Stimulated activated CD4-positive, alpha-beta T cell treated with anti-CD3 and anti-CD28 coated beads, Interleukin-12 subunit alpha, Interleukin-12 subunit beta, amount 100 ng/mL, for 4 hours (primary cell): ENCODE results near the gene TAX1BP1.
"Not testable (repeated sequence)": the region's sequence is repeated elsewhere in the genome, so short reads cannot be mapped to it uniquely, and the experiment has no call there.

ENCODE experiments used
- DNase-seq: peaks from one replicate; pipeline ENCODE4 v3.0.0-alpha.2; 2020

Gene TAX1BP1

DNA sequence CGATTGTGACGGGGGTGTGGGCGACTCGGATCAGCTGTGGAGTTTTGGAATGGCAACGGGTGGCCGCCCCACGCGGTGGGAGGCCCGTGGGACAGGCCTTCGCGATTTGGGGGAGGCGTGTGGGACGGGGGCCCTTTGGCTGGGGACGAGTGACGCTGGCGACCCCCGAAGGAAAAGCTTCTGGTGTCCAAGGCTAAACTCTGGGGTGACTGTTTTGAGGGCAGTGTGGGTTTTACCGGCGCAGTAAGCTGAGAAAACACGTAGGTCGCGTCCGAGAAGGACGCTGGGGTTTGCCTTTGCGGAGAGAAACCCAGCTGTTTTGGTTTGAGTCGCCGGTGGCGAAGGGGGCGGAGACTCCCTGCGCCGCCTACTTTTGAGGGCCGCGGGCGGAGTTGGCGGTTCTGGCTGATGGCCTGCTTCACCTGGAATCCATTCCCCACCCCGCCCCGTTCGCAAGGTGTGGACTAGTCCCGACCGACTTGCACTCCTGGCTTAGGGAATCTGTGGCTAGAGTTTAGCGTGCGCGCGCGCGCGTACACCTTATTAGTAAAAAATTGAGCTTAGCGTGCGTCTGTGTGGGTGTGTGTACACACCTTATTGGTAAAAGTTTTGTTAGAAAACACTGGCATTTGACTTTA is 606 bp downstream of the TAX1BP1 start:
- peak; percentile 75 for DNase-seq

DNA sequence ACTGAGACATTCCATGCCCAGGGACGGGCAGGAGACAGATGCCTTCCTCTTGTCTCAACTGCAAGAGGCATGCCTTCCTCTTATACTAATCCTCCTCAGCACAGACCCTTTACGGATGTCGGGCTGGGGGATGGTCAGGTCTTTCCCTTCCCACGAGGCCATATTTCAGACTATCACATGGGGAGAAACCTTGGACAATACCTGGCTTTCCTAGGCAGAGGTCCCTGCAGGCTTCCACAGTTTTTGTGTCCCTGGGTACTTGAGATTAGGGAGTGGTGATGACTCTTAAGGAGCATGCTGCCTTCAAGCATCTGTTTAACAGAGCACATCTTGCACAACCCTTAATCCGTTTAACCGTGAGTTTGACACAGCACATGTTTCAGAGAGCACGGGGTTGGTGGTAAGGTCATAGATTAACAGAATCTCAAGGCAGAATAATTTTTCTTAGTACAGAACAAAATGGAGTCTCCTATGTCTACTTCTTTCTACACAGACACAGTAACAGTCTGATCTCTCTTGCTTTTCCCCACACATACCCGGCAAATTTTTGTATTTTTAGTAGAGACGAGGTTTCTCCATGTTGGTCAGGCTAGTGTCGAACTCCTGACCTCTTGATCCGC is 2.2 kb downstream of the TAX1BP1 start:
- DNase-seq, result not testable (repeated sequence)

DNA sequence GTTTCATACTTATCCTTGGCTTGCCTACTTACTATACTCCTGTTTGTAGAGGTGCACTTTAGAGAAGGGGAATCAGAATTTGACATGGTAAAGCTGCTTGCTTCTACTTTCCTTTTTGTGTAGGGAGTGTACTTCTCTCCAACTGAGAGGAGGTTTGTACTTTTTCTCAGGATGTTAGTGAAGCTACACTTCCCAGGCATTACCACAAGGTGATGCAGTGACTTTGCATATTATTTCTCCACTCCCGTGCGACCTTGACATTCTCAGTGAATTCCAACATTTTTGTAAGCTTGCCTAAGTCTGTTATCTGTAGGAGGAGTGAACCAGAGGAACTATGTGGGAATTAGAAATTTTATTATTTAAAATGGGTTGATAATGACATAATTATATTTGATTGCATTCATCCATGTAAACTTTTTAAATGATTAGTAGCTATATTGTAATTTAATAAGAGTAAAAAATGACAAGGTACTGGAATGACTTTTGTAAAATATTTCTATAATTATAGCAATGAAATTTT is 5.2 kb downstream of the TAX1BP1 start:
- no peak for DNase-seq

DNA sequence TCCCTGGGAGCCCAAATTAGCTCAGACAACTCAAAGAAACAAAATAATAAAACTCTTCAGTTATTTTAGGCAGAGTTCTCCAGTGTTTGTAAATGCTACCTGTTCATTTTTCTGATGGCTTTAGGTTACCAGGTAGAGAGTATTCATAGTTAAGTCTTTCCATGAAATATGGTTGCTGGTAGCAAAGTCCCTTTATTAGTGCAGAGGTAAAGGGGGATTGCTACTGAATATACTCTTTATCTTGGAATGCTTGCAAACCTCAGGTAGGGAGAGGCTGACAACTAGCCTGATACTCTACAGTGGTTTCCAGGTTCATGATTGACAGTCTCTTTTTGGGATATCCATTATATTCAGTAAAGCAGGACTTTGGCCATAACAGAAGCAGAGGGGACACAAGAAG is 6.5 kb downstream of the TAX1BP1 start:
- DNase-seq, result no peak

GRCh38 chr7:27746978-27747377 is 7.0 kb downstream of the TAX1BP1 start:
- no peak for DNase-seq

DNA sequence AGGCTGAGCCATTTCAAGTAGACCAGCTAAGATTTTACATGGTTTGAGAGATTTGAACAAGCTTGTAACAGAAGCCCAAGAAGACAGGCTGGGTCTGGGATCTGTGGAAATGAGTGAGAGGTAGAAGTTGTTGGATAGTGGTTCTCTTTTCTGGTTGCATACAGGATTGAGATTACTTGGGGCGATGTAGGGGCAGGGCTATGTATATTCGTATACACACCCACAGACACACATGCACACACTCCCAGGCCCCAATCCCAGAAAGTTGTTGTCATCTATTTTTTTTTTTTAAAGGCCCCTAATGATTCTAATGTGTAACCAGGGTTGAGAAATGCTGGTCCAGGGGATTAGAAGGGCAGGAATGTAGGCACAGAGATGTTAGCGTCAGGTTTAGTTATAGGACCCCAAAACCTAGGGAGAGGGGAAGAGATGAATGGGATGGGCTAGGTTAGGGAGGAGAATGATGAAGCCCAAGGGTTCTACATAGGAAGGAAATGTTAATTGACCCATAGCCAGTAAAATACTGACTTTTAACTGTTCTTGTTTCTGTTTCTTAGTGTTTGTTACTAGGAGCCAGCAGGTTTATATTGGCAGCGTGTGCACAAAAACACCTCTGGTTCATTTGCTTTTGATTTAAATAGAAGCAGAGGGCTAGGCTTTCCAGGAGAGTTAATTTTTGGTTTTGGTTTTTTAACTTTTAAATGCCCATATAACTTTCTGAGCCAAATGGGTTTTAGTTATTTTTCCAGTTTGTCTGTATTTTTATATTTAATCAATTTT is 7.8 kb downstream of the TAX1BP1 start:
- DNase-seq, result no peak

- no peak for DNase-seq
Measured at GRCh38 chr7:27750316-27750715, 10.4 kb downstream of the TAX1BP1 start.

GRCh38 chr7:27751888-27752660 is 12.1 kb downstream of the TAX1BP1 start:
- no peak for DNase-seq

DNA sequence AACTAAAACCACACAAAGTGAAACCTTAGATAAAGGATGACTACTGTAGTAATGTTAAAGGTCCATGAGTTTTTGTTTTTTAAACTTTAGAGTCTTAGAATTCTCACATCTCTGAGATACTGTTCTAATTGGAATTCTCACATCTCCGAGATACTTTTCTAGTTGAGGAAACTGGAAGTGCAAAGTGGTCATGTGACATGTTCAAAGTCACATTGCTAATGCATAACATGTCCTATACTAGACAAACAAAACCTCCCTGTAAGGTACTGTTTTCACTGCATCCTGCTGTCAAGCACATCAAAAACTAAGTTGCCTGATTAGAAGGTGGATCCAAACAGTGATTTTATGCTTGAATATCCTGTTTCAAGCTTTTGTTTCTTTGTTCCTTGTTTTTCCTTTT is 13.9 kb downstream of the TAX1BP1 start:
- no peak for DNase-seq

GRCh38 chr7:27756298-27756697 is 16.3 kb downstream of the TAX1BP1 start:
- no peak for DNase-seq

- DNase-seq, result no peak
Measured at GRCh38 chr7:27759491-27759890, 19.5 kb downstream of the TAX1BP1 start.

- DNase-seq, result no peak
Measured at GRCh38 chr7:27762062-27762461, 22.1 kb downstream of the TAX1BP1 start.

DNA sequence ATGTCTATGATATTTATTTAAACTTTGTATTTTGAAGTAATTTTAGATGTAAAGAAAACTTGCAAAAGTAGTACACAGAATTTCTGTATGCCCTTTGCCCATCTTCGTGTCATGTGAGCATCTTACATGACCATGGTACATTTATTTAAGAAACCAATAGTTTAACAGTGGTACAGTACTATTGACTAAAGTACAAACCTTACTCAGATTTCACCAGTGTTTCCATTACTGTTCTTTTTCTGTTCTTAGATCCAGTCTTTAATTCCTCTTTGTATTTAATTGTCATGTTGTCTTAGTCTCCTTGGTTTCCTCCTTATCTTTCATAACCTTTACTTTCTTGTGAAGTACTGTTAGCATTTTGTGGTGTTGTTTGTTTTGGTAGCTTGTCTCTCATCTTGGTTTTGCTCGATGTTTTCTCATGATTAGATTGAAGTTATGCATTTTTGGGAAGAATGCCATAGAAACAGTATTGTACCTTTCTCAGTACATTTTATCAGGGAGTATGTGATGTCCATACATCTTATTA is 24.1 kb downstream of the TAX1BP1 start:
- no peak for DNase-seq

- DNase-seq, result no peak
Measured at GRCh38 chr7:27765841-27766240, 25.9 kb downstream of the TAX1BP1 start.

DNA sequence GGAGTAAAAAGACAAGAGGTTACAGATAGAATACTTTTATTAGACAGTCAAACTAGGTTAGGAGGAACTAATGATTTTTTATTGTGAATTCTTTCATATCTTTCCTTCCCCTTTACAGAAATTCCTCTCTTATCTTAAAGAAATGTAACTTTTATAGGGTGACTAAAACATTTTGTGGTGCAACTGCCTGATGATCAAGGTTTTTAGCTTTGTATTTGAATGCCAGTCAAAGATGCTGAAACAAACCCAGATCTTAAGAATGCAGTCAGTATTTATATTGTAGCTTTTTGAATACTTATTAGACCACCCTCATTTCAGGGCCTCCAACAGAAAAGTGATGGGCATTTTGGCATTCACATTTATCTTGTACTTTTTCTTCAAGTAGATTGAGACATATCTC is 27.4 kb downstream of the TAX1BP1 start:
- no peak for DNase-seq

GRCh38 chr7:27771111-27771510 is 31.1 kb downstream of the TAX1BP1 start:
- DNase-seq, result no peak

GRCh38 chr7:27774717-27775328 is 34.9 kb downstream of the TAX1BP1 start:
- no peak for DNase-seq

GRCh38 chr7:27775782-27776181 is 35.8 kb downstream of the TAX1BP1 start:
- DNase-seq, result no peak

GRCh38 chr7:27777662-27778061 is 37.7 kb downstream of the TAX1BP1 start:
- no peak for DNase-seq

DNA sequence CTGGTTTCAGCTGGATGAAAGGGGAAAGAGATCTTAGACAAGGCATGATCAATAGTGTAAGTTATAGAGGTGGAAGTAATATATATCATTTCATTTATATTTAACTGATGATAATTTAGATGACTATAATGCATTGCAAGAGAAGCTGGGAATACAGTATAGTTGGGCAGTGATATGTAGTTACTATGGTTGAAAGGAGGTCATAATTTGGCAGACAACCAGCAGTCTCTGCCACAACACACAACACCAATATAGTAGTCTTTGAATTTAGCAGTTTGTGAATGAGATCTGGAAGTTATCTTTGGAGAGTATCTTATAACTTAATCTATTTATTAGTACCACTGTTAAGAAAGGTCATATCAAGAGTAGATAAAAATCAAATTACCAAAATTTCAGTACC is 39.9 kb downstream of the TAX1BP1 start:
- DNase-seq, result no peak

DNA sequence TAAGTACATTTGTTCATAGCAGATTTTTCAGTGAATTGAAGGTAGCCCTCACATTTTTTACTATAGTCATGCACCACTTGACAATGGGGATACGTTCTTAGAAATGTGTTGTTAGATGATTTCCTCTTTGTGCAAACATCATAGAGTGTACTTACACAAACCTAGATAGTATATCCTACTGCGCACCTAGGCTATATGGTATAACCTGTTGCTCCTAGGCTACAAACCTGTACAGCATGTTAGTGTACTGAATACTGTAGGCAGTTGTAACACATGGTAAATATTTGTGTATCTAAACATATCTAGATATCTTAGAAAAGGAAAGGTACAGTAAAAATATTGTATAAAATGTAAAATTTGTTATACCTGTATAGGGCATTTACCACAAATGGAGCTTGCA is 41.2 kb downstream of the TAX1BP1 start:
- DNase-seq, result no peak

DNA sequence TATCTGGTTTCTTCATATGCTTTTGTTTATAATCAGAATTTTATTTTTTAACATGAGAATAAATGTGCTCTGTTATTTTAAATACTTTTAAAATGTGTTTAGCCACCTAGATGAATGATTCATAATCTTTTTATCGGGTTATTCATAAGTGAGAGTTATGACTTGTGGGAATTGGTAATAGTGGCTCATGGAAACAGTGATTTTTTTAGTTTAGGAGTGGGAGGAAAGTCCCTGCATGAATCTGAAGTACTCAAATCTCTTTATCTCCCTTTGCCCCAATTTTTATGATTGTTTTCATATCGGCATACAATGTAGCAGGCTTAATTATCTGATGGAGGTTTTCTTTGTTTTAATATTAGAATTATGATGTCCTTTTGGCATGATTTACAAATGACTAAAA is 42.9 kb downstream of the TAX1BP1 start:
- no peak for DNase-seq
